ENCODE results near the gene C2orf68. TPM values are rescaled to one million over a fixed set of nuclear protein-coding genes. Genes with fewer than 3 reads are reported as not detected.

C2orf68 gene
- total RNA-seq, result 12.5 and 14.5 TPM in 2 replicates

DNA sequence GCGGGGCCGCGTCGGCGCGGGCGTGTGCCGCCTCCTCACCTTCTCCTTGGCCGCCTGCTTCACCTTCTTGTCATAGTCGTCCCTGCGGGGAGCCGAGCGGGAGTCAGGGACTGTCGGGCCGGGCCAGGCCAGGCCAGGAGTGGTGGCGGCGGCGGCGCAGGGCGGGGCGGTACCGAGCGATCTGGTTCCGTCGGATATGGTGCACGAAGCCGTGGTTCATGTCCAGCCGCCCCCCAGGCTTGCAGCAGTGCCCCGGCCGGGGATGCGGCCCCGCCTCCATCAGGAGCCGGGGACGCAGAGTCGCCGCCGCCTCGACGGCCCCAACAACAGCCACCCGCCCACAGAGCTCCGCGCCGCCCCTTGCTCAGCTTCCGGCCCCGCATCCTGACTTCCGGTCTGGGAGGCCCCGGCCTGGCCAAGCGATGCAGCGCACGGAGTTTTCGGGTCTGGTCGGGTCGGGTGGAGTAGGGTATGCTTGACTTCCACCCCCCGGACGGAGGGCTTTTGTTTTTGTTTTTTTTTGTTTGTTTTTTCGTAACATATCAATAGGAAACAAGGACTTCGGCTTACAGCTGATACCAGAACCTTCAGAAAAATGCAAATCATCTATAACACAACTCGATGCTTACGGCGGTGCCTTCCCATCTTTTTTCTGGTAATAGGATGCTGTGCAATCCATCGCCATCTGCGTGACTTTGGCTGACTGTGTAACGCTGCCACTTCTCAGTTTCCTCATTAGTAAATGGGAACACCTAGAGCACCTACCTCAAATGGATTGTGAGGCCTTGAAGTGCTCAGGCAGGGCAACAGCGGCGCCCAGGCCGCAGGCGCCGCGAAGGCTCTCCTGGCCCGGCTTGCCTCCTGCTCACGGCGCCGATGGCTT lies at the start of gene C2orf68:
Gene C2orf68 (minus strand): TSS at position 362 of the 883 bp plus-strand sequence. CDS start 82 bp downstream, at position 280.

DNA sequence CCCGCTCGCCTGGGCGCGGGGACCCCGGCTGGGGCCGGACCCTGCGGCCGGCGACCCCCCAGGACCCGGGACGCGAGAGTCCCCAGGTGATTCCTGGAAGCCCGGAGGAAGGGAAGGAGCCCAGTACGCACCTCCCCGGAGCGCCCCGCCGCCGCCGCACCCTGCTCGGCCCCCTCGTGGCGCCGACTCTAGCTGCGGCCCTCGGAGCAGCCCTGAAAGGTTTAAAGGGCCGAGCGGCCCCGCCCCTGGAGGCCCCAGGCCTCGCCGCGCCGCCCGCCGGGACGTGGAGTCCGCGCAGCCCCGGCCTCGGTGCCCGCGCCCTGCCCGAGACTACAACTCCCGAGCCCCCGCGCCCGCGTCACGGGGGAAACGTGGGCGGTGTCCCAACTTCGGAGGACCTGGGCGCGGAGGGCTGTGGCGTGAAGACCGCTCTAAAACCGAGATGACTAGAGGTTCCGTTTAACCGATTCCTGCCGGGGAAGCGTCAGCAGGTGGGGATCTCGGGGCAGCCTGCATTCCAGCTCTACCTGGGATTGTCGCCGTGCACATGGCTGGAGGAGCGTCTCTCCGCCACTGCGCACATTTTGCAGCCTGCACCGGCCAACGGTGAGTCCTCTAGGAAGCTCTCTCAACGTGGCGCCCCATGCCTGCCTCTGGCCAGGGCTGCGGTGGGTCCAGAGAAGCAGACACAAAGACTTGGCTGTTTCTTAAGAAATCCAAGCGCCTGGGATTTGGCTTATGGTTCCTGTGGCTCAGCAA lies 9.2 kb downstream of the C2orf68 start, which contains the start of gene TMEM150A:
Gene TMEM150A (minus strand): TSS at position 223 of the 759 bp plus-strand sequence. CDS start 750 bp downstream, outside the sequence.

DNA sequence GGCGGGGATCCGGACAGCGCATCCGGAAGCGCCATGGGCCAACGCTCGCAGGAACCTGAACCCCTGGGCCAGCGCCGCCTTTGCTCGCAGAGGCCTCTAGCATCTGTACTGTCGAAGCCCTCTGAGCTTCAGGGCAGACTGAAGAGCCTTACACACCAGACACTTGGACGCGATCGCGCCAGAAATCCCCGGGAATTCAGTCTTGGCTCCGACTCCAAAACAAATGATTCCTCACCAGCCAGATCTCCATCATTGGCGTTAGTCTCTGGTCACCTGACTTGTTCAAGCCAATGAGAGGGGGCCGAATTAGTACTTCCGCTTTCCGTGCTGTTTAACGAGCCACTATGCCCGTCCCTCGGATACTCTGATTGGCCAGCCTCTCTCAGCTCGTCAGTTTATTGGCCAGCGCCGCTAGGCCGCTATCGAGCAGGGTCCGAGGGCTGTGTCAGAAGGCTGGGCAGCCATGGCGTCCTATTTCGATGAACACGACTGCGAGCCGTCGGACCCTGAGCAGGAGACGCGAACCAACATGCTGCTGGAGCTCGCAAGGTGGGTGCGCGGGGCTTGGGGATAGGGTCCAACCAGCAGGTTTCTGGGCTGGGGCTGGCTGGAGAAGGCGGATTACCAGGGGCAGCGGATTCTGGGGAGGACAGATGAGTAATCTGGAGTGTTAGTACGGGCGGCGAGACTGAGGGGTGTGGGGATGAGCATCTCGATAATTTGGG lies 16.4 kb downstream of the C2orf68 start, which contains the start of gene RNF181:
Gene RNF181 (plus strand): TSS at position 445 of the 725 bp plus-strand sequence. CDS start 19 bp downstream, at position 464.

GRCh38 chr2:85584354-85584856 lies 27.5 kb downstream of the C2orf68 start, which contains the start of gene VAMP5:
Gene VAMP5, plus strand, starts transcription at chr2:85584431. Its CDS starts 60 bp downstream, at chr2:85584491.

GRCh38 chr2:85577386-85578242 lies 34.3 kb downstream of the C2orf68 start, which contains the start of gene VAMP8:
Gene VAMP8, plus strand, starts transcription at chr2:85577586. Its CDS starts 61 bp downstream, at chr2:85577647.

DNA sequence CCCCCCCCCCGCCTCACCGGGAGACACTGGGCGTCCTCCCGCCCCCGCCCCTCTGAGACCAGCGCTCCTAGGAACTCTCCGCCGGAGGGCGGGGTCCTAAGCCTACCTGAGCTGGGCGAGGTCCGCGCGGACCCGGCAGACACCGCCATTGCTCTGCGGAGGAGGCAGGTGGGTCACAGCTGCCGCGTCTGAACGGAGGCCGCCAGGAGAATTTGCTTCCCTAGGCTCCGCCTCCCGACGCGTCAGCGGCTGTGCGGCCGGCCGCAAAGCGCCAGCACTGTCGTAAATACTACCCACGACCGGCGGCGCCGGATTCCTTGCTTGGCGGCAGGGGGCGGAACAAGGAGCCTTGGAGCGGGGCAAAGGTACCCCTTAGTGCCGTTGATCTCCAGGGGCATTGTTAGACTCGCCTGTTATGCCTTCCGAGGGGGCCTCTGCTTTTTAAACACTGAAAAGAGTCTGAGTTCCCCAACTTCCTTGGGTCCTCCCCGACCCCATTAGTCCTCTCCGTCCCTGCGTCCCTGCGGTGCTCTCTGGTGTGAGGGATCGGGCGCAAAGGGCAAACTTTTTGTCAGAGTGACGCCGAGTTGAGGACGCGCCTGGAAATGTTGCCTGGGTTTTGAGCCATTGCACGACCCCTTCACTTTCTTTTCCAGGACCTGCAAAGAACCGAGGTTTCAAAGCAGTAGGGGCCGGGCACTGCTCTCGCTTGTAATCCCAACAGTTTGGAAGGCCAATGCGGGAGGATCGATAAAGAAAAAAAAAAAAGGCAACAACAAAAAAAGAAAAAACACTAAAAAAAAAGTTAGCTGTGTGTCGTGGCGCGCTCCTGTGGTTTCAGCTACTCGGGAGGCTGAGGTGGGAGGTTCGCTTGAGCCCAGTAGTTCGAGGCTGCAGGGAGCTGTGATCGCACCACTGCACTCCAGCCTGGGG lies 50.3 kb downstream of the C2orf68 start, which contains the start of gene GGCX:
Gene GGCX (minus strand): TSS at position 214 of the 933 bp plus-strand sequence. CDS start 65 bp downstream, at position 149.

Other genes starting within 250 kb of the C2orf68 start
- 196 and 242 TPM in 2 replicates for gene CAPG, start 201.7 kb downstream of the C2orf68 start, total RNA-seq
- 0.34 and 0.59 TPM in 2 replicates for gene SH2D6, start 193.4 kb downstream of the C2orf68 start, total RNA-seq
- 82.9 and 86.1 TPM in 2 replicates for gene MAT2A, start 72.9 kb downstream of the C2orf68 start, total RNA-seq
- 50.1 and 53.3 TPM in 2 replicates for gene GGCX, start 50.6 kb downstream of the C2orf68 start, total RNA-seq
- gene VAMP8, start 34.5 kb downstream of the C2orf68 start, total RNA-seq, result 2.5 and 5.2 TPM in 2 replicates
- 98.0 and 106 TPM in 2 replicates for gene VAMP5, start 27.6 kb downstream of the C2orf68 start, total RNA-seq
- gene RNF181, start 16.3 kb downstream of the C2orf68 start, total RNA-seq, result 281 and 288 TPM in 2 replicates
- gene TMEM150A, start 9.4 kb downstream of the C2orf68 start, total RNA-seq, result 9.9 and 10.7 TPM in 2 replicates
- 76.1 and 76.5 TPM in 2 replicates for gene USP39, start 4.1 kb upstream of the C2orf68 start, total RNA-seq
- gene SFTPB, start 56.1 kb upstream of the C2orf68 start, total RNA-seq, result not detected in 2 replicates
- not detected in 2 replicates for gene GNLY, start 82.3 kb upstream of the C2orf68 start, total RNA-seq
- gene ATOH8, start 141.9 kb upstream of the C2orf68 start, total RNA-seq, result 11.4 and 15.1 TPM in 2 replicates